Pulmonary artery endothelial cell (primary cell): ENCODE data around the gene FAM98C. TPM values are rescaled to one million over a fixed set of nuclear protein-coding genes. Genes with fewer than 3 reads are reported as not detected.
"Not testable (repeated sequence)": the region's sequence is repeated elsewhere in the genome, so short reads cannot be mapped to it uniquely, and the experiment has no call there.

ENCODE experiments used
- DNase-seq: peaks from one replicate; pipeline ENCODE4 v3.0.0-alpha.2; 2011; ENCODE audit warnings: low read depth, low spot score
- total RNA-seq: library from RNA; depleted of rRNA; stranded (reverse); fragments of >200 nt; gene quantifications from 2 replicates; pipeline ENCODE4 v1.2.3, GENCODE V29; 2014

The FAM98C gene
- total RNA-seq, 1 donor from 2014 or later: 8.2 TPM

- DNase-seq: no peak
These were observed 22.4 kb downstream of the FAM98C start for GRCh38 chr19:38425222-38425809.

DNA sequence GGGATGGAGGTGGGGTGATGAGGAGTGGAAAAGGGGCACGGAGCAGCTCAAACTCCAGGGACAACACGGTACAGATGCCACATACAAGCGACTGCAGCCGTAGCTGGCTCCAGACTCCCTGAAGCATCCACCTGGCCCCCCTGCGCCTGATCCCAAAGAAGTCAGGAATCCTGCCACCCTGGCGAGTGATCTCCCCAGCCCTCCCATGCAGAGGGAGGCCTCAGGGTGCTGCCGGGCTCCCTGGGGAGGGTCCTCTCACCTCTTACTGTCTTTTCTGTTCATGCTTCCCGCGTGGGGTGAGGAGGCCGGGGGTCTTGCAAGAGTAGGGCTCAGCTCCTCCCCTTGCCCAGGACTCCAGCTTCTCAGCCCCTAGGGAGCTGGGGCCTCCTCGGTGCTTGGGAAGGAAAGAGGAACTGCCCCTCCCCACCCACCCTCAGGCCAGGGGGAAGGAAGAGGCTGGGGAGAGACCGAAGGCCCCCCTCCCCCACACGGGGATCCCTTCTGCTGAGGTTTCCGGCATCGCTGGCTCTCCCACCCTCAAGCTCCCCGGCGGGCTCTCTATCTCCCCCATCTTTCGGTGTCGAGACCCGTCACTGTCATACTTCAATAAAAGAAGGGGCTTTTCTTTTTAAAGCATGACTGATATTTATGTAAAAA, 23.0 kb downstream of the FAM98C start, which contains the start of gene RASGRP4:
TSS of gene RASGRP4 (minus strand) at position 410 of the 657 bp plus-strand sequence. CDS start at position 282, 128 bp downstream.
- DNase-seq: no peak

GRCh38 chr19:38427035-38427677, 24.3 kb downstream of the FAM98C start:
- DNase-seq: not testable (repeated sequence)

- DNase-seq: no peak
These were observed 26.3 kb downstream of the FAM98C start for GRCh38 chr19:38429055-38429810.

DNA sequence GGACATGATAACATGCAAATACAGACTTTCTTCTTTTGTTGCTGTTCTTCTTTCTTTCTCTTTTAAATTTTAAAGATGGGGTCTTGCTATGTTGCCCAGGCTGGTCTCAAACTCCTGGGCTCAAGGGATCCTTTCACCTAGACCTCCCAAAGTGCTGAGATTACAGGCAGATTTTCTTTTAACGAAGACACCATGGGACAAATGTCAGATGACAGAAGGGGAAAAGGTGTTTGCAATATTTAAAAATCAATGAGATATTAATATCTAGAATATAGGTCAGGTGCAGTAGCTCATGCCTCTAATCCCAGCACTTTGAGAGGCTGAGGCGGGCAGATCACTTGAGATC, 26.9 kb downstream of the FAM98C start:
- DNase-seq: no peak

- DNase-seq: no peak
These were observed 28.0 kb downstream of the FAM98C start for GRCh38 chr19:38430931-38431330.

GRCh38 chr19:38433268-38433733, 30.4 kb downstream of the FAM98C start, which contains the start of gene RYR1:
Gene RYR1, plus strand, starts transcription at chr19:38433691. Its CDS starts 139 bp downstream, at chr19:38433830.
- DNase-seq: no peak

- no peak for DNase-seq
These were observed 31.7 kb downstream of the FAM98C start for GRCh38 chr19:38434549-38435051.

DNA sequence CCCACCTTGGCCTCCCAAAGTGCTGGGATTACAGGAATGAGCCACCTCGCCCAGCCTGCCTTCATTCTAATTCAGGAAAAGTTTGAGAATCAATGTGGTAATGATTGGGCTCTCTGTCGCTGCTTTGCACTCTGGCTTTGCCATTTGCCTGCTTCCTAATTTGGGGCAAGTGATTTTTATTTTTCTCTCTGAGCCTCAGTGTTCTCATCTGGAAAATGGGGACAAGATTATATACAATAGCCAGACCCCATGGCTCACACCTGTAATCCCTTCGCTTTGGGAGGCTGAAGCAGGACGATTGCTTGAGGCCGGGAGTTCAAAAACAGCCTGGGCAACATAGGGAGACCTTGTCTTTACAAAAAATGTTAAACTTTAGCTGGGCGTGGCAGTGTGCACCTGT, 34.4 kb downstream of the FAM98C start:
- DNase-seq: no peak

DNA sequence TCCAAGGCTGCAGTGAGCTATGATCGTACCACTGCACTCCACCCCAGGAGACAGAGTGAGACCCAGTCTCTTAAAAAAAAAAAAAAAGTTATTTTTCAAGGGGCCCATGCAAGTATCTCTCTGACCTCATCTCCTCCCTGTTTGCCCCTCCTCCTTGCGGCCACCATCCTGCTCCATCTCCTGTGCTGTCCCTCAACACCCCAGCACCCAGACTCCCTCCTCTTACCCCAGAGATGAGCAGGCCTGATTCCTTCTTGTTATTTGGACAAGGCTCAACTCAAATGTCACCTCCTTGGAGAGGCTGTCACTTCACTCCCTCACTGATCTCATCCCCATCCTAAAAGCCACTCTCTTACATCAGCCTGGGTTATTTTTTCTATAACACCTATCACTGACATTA, 35.0 kb downstream of the FAM98C start:
- no peak for DNase-seq

- no peak for DNase-seq
These were observed 37.7 kb downstream of the FAM98C start for GRCh38 chr19:38440592-38440991.

GRCh38 chr19:38441657-38442348, 38.9 kb downstream of the FAM98C start:
- DNase-seq: no peak

GRCh38 chr19:38442736-38443135, 39.8 kb downstream of the FAM98C start:
- DNase-seq: no peak

GRCh38 chr19:38443458-38443999, 40.6 kb downstream of the FAM98C start:
- no peak for DNase-seq

DNA sequence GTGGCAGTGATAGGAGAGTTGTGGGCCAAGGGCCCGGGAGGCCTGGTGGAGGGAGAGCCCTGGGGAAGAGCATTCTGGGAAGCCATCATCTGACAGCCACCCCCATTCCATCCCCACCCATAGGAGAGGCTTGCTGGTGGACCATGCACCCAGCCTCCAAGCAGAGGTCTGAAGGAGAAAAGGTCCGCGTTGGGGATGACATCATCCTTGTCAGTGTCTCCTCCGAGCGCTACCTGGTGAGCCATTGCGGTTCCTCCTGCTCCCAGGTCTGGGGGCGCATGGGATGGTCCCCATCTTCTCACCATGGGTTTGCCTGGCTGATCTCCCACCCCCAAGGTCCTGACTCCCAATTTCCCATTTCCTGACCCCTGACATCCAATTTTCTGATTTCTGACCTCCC, 41.1 kb downstream of the FAM98C start:
- DNase-seq: no peak

GRCh38 chr19:38445362-38445761, 42.5 kb downstream of the FAM98C start:
- DNase-seq: no peak

DNA sequence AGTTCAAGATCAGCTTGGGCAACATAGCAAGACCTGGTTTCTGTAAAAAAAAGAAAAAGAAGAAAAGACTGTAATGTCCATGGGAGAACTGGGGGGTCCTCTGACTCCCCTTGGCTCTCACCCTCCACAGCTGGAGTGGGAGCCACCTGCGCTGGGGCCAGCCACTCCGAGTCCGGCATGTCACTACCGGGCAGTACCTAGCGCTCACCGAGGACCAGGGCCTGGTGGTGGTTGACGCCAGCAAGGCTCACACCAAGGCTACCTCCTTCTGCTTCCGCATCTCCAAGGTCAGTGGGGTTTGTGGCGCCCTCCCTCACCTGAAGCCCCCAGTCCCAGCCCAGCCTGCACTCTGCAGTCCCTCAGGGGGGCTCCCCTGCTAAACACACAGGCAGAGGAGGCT, 45.3 kb downstream of the FAM98C start:
- no peak for DNase-seq

- no peak for DNase-seq
These were observed 46.6 kb downstream of the FAM98C start for GRCh38 chr19:38449518-38449917.

DNA sequence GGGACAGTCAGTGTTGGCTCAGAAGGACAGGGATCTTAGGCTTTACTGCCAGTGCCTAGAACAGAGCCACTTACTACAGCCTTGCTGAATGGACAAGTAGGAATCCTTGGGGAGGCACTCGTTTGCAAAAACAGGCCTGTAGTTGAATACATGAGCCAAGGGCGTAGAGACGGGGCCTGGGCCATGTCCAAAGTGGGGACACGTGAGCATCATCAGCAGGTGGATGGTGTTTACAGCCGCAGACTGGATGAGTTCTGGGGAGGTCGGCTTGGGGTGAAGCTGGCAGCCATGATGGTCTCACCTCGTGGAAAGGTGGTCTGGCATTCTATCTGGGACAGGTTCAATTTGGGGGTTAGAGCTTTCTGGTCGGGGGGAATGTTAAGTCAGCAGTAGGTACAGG, 48.1 kb downstream of the FAM98C start:
- DNase-seq: no peak

GRCh38 chr19:38451629-38452028, 48.7 kb downstream of the FAM98C start:
- DNase-seq: no peak
